ENCODE measurements around the gene TMEM95. TPM values are rescaled to one million over a fixed set of nuclear protein-coding genes. Genes with fewer than 3 reads are reported as not detected.
A peak's percentile ranks its signal among the peaks of the same experiment; 100 is the strongest.

The TMEM95 gene
- total RNA-seq, 2 experiments from 2014 or later = not detected

GRCh38 chr17:7325031-7325528, 29.9 kb upstream of the TMEM95 start:
- POLR2A ChIA-PET = interaction anchor here (1.0 kb wide), 1 partner anchor 12 kb away, joined by 6 read pairs; the partner anchor contains the start of gene ACAP1
- Mint-ChIP-seq H3K27me3 (ENCODE audit: low read depth) (no peaks in the 10 kb centered on the region), H3K36me3 (ENCODE audit: low read depth) (peaks cover 39% of the 10 kb centered on the region), H3K9me3 (ENCODE audit: insufficient read depth) (no peaks in the 10 kb centered on the region), H3K4me1 (ENCODE audit: low read depth) (peaks cover 35% of the 10 kb centered on the region), H3K4me3 (no peak overlapping the region), H3K27ac (peak overlapping the region; percentile 55)
- no peak for ATAC-seq
- CTCF ChIA-PET = interaction anchor here (0.6 to 3.0 kb wide), 11 partner anchors 8 to 237 kb away, joined by 3 to 41 read pairs (median 3); partner anchors contain the start of genes ACAP1 and GPS2
- no peak for DNase-seq

GRCh38 chr17:7326186-7326585, 28.8 kb upstream of the TMEM95 start:
- ChIA-PET CTCF (interaction anchor here (1.2 to 3.0 kb wide), 2 partner anchors 11 to 19 kb away, joined by 3 to 41 read pairs; partner anchors contain the start of gene ACAP1), POLR2A (interaction anchor here (0.9 to 2.0 kb wide), 4 partner anchors 11 to 19 kb away, joined by 3 to 9 read pairs (median 5); partner anchors contain the start of genes ACAP1 and GPS2)
- H3K36me3 Mint-ChIP-seq (ENCODE audit: low read depth) = peaks cover 36% of the 10 kb centered on the region
- no peak overlapping the region for H3K27ac Mint-ChIP-seq
- peaks cover 42% of the 10 kb centered on the region for H3K4me1 Mint-ChIP-seq (ENCODE audit: low read depth)
- ATAC-seq = no peak
- H3K4me3 Mint-ChIP-seq = no peak overlapping the region
- H3K9me3 Mint-ChIP-seq (ENCODE audit: insufficient read depth) = no peaks in the 10 kb centered on the region
- DNase-seq = no peak
- H3K27me3 Mint-ChIP-seq (ENCODE audit: low read depth) = no peaks in the 10 kb centered on the region

GRCh38 chr17:7327056-7327455, 27.9 kb upstream of the TMEM95 start:
- CTCF ChIA-PET = interaction anchor here (0.9 to 3.0 kb wide), 3 partner anchors 10 to 234 kb away, joined by 3 to 41 read pairs (median 6); partner anchors contain the start of gene ACAP1
- Mint-ChIP-seq H3K9me3 (ENCODE audit: insufficient read depth) (no peaks in the 10 kb centered on the region), H3K27ac (no peak overlapping the region), H3K4me3 (no peak overlapping the region), H3K36me3 (ENCODE audit: low read depth) (peaks cover 28% of the 10 kb centered on the region), H3K4me1 (ENCODE audit: low read depth) (peaks cover 47% of the 10 kb centered on the region), H3K27me3 (ENCODE audit: low read depth) (no peaks in the 10 kb centered on the region)
- ATAC-seq = no peak
- POLR2A ChIA-PET = interaction anchor here (0.7 to 2.0 kb wide), 5 partner anchors 9 to 555 kb away, joined by 3 to 9 read pairs (median 3); partner anchors contain the start of genes ACAP1 and GPS2
- no peak for DNase-seq

- H3K4me1 Mint-ChIP-seq (ENCODE audit: low read depth) = peaks cover 51% of the 10 kb centered on the region
- H3K9me3 Mint-ChIP-seq (ENCODE audit: insufficient read depth) = no peaks in the 10 kb centered on the region
- no peak for DNase-seq
- CTCF ChIA-PET = interaction anchor here (0.9 kb wide), 1 partner anchor 233 kb away, joined by 6 read pairs; no protein-coding TSS in a partner anchor
- H3K27me3 Mint-ChIP-seq (ENCODE audit: low read depth) = no peaks in the 10 kb centered on the region
- peak overlapping the region; percentile 71 for H3K27ac Mint-ChIP-seq
- no peak for ATAC-seq
- peak overlapping the region; percentile 36 for H3K4me3 Mint-ChIP-seq
- POLR2A ChIA-PET = interaction anchor here (0.7 to 2.0 kb wide), 5 partner anchors 9 to 555 kb away, joined by 3 to 9 read pairs (median 3); partner anchors contain the start of genes ACAP1 and GPS2
- H3K36me3 Mint-ChIP-seq (ENCODE audit: low read depth) = peaks cover 28% of the 10 kb centered on the region
Measured at GRCh38 chr17:7327501-7327900, 27.5 kb upstream of the TMEM95 start.

- POLR2A ChIA-PET = interaction anchor here (0.7 to 1.3 kb wide), 3 partner anchors 9 to 19 kb away, joined by 3 to 6 read pairs (median 3); partner anchors contain the start of gene ACAP1
- CTCF ChIA-PET = interaction anchor here (2.1 to 2.8 kb wide), 3 partner anchors 17 to 282 kb away, joined by 12 to 19 read pairs (median 12); partner anchors contain the start of gene TMEM102
- DNase-seq (no peak), ATAC-seq (no peak)
- Mint-ChIP-seq H3K27me3 (ENCODE audit: low read depth) (no peaks in the 10 kb centered on the region), H3K36me3 (ENCODE audit: low read depth) (peaks cover 23% of the 10 kb centered on the region), H3K4me3 (peak overlapping the region; percentile 87), H3K4me1 (ENCODE audit: low read depth) (peaks cover 55% of the 10 kb centered on the region), H3K9me3 (ENCODE audit: insufficient read depth) (no peaks in the 10 kb centered on the region), H3K27ac (peak overlapping the region; percentile 71)
Measured at GRCh38 chr17:7328009-7328408, 26.9 kb upstream of the TMEM95 start.

GRCh38 chr17:7328840-7329373, 26.0 kb upstream of the TMEM95 start, which contains the start of gene NEURL4:
TSS of gene NEURL4 (minus strand) at chr17:7329335. CDS start at chr17:7329312, 23 bp downstream.
- Mint-ChIP-seq H3K27ac (peak within 1 kb of the TSS; percentile 98), H3K27me3 (ENCODE audit: low read depth) (no peaks in the 10 kb centered on the region), H3K36me3 (ENCODE audit: low read depth) (peaks cover 15% of the 10 kb centered on the region), H3K4me1 (ENCODE audit: low read depth) (peaks cover 58% of the 10 kb centered on the region), H3K4me3 (peak within 1 kb of the TSS; percentile 87), H3K9me3 (ENCODE audit: insufficient read depth) (no peaks in the 10 kb centered on the region)
- peak; percentile 53 for DNase-seq
- peak; percentile 31 for ATAC-seq
- POLR2A ChIA-PET = interaction anchor here (0.7 to 2.0 kb wide), 10 partner anchors 8 to 155 kb away, joined by 3 to 24 read pairs (median 5); partner anchors contain the start of genes ACAP1, GPS2, POLR2A and TMEM256
- CTCF ChIA-PET = interaction anchor here (0.6 to 2.8 kb wide), 18 partner anchors 8 to 283 kb away, joined by 3 to 19 read pairs (median 6); partner anchors contain the start of genes PLSCR3, TMEM102 and TMEM95

- Mint-ChIP-seq H3K36me3 (ENCODE audit: low read depth) (peaks cover 10% of the 10 kb centered on the region), H3K4me3 (peak overlapping the region; percentile 87), H3K27me3 (ENCODE audit: low read depth) (no peaks in the 10 kb centered on the region), H3K4me1 (ENCODE audit: low read depth) (peaks cover 54% of the 10 kb centered on the region), H3K9me3 (ENCODE audit: insufficient read depth) (no peaks in the 10 kb centered on the region), H3K27ac (peak overlapping the region; percentile 98)
- ATAC-seq (peak; percentile 63), DNase-seq (peak; percentile 98)
- POLR2A ChIA-PET = interaction anchor here (0.6 to 2.0 kb wide), 13 partner anchors 9 to 254 kb away, joined by 3 to 24 read pairs (median 4); partner anchors contain the start of genes GPS2, MPDU1, POLR2A and TMEM256
- CTCF ChIA-PET = interaction anchor here (0.6 to 2.8 kb wide), 22 partner anchors 8 to 284 kb away, joined by 3 to 19 read pairs (median 4); partner anchors contain the start of genes PLSCR3, TMEM102 and TMEM95
Measured at GRCh38 chr17:7329374-7329996, 25.5 kb upstream of the TMEM95 start.

GRCh38 chr17:7329997-7330637, 24.8 kb upstream of the TMEM95 start:
- CTCF ChIA-PET = interaction anchor here (0.6 to 2.8 kb wide), 21 partner anchors 9 to 284 kb away, joined by 3 to 19 read pairs (median 5); partner anchors contain the start of genes PLSCR3, TMEM102 and TMEM95
- H3K4me1 Mint-ChIP-seq (ENCODE audit: low read depth) = peaks cover 55% of the 10 kb centered on the region
- peaks cover 7% of the 10 kb centered on the region for H3K36me3 Mint-ChIP-seq (ENCODE audit: low read depth)
- POLR2A ChIA-PET = interaction anchor here (0.6 to 2.0 kb wide), 13 partner anchors 10 to 253 kb away, joined by 3 to 24 read pairs (median 4); partner anchors contain the start of genes GPS2, MPDU1 and POLR2A
- no peaks in the 10 kb centered on the region for H3K27me3 Mint-ChIP-seq (ENCODE audit: low read depth)
- ATAC-seq (peak; percentile 81), DNase-seq (peak; percentile 88)
- peak overlapping the region; percentile 98 for H3K27ac Mint-ChIP-seq
- H3K4me3 Mint-ChIP-seq = peak overlapping the region; percentile 87
- H3K9me3 Mint-ChIP-seq (ENCODE audit: insufficient read depth) = no peaks in the 10 kb centered on the region

GRCh38 chr17:7330638-7331015, 24.3 kb upstream of the TMEM95 start:
- Mint-ChIP-seq H3K27ac (peak overlapping the region; percentile 63), H3K9me3 (ENCODE audit: insufficient read depth) (no peaks in the 10 kb centered on the region), H3K27me3 (ENCODE audit: low read depth) (no peaks in the 10 kb centered on the region), H3K4me1 (ENCODE audit: low read depth) (peaks cover 60% of the 10 kb centered on the region), H3K4me3 (peak overlapping the region; percentile 87), H3K36me3 (ENCODE audit: low read depth) (peaks cover 3% of the 10 kb centered on the region)
- POLR2A ChIA-PET = interaction anchor here (0.8 to 2.0 kb wide), 3 partner anchors 11 to 22 kb away, joined by 3 to 12 read pairs (median 4); no protein-coding TSS in a partner anchor
- CTCF ChIA-PET = interaction anchor here (1.9 to 2.8 kb wide), 6 partner anchors 18 to 285 kb away, joined by 4 to 19 read pairs (median 11); partner anchors contain the start of genes TMEM102 and TMEM95
- ATAC-seq = no peak
- DNase-seq = no peak

GRCh38 chr17:7332111-7332510, 22.8 kb upstream of the TMEM95 start:
- DNase-seq = no peak
- H3K4me3 Mint-ChIP-seq = peak overlapping the region; percentile 38
- peaks cover 6% of the 10 kb centered on the region for H3K36me3 Mint-ChIP-seq (ENCODE audit: low read depth)
- POLR2A ChIA-PET = no interaction called here
- peak overlapping the region; percentile 83 for H3K27ac Mint-ChIP-seq
- CTCF ChIA-PET = no interaction called here
- H3K9me3 Mint-ChIP-seq (ENCODE audit: insufficient read depth) = no peaks in the 10 kb centered on the region
- peaks cover 67% of the 10 kb centered on the region for H3K4me1 Mint-ChIP-seq (ENCODE audit: low read depth)
- ATAC-seq = no peak
- no peaks in the 10 kb centered on the region for H3K27me3 Mint-ChIP-seq (ENCODE audit: low read depth)

Measured in activated CD8-positive, alpha-beta T cell treated with anti-CD3 and anti-CD28 coated beads, Interleukin-2, amount 10 ng/mL, durations not matched to agents 7 days and 5 days (primary cell).